Progenitor cell of endocrine pancreas (in vitro differentiated cells): Measurements from ENCODE around the gene TRPM2. TPM values are rescaled to one million over a fixed set of nuclear protein-coding genes. Genes with fewer than 3 reads are reported as not detected.

Experiments used
- DNase-seq: peaks from one replicate; pipeline ENCODE4 v3.0.0; 2021; ENCODE audit warnings: low spot score; ENCODE audit not compliant: unreplicated experiment
- H3K27ac Mint-ChIP-seq: 2 replicates; pipeline ENCODE4 v1.8.0; 2021; ENCODE audit warnings: mild to moderate bottlenecking, moderate library complexity, mixed read lengths
- H3K27me3 Mint-ChIP-seq: 2 replicates; pipeline ENCODE4 v1.8.0; 2021; ENCODE audit warnings: mixed read lengths
- H3K36me3 Mint-ChIP-seq: 2 replicates; pipeline ENCODE4 v1.8.0; 2022; ENCODE audit warnings: mixed read lengths; ENCODE audit not compliant: insufficient read depth
- H3K4me1 Mint-ChIP-seq: 2 replicates; pipeline ENCODE4 v1.8.0; 2021; ENCODE audit warnings: low read depth, mixed read lengths
- H3K4me3 Mint-ChIP-seq: 2 replicates; pipeline ENCODE4 v1.8.0; 2021; ENCODE audit warnings: low read depth, mild to moderate bottlenecking, moderate library complexity, mixed read lengths
- H3K9me3 Mint-ChIP-seq: 2 replicates; pipeline ENCODE4 v1.8.0; 2021; ENCODE audit warnings: low read depth, mixed read lengths
- total RNA-seq: library from RNA; stranded (reverse); gene quantifications from 2 replicates; pipeline ENCODE4 v1.2.1, GENCODE V29; 2021
- TF ChIP-seq, protein P1 (sequence below): fragments of 200-600 bp; sonication (generic); IDR thresholded peaks from one replicate; pipeline ENCODE4 v1.5.0; 2021; ENCODE audit warnings: antibody characterized with exemption, mild to moderate bottlenecking; ENCODE audit not compliant: unreplicated experiment

Gene TRPM2
- total RNA-seq, 1 donor from 2014 or later: 0.17 TPM

DNA sequence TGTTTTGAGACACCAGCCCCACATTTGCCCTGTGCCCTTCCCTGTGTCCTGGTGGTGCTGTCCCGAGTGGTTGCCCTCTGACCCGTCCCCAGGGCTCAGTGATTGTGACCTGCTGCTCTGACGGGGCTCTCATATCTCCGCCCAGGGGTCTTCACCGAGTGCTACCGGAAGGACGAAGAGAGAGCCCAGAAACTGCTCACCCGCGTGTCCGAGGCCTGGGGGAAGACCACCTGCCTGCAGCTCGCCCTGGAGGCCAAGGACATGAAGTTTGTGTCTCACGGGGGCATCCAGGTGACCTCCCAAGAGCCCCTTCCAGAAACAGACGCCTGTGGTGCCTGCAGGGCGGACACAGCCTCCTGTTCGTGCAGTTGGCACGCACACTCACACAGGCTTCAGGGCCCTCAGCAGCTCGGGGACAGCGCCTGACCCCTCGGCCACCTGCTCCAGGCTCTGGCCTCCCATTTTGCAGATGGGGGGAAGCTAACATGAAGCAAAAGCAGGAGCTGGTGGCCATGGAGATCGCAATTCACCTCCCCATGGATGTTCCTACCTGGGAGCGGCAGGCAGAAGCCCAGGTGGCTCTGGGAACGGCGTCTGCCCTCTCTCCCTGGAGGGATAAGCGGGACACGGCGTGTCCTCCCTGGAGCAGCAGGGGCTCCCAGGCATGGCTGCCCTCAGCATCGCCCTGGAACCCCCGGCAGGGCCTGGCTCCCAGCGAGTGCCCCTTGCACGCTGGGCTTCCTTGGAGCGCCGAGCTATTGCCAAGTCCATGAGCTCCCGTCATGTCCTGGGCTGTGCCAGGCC is 45.9 kb downstream of the TRPM2 start:
- Mint-ChIP-seq H3K9me3 (no peaks in the 10 kb centered on the region), H3K4me3 (no peak overlapping the region), H3K27me3 (peaks cover 3% of the 10 kb centered on the region), H3K27ac (no peak overlapping the region), H3K4me1 (no peaks in the 10 kb centered on the region), H3K36me3 (no peaks in the 10 kb centered on the region)
- TF ChIP-seq, protein P1, sequence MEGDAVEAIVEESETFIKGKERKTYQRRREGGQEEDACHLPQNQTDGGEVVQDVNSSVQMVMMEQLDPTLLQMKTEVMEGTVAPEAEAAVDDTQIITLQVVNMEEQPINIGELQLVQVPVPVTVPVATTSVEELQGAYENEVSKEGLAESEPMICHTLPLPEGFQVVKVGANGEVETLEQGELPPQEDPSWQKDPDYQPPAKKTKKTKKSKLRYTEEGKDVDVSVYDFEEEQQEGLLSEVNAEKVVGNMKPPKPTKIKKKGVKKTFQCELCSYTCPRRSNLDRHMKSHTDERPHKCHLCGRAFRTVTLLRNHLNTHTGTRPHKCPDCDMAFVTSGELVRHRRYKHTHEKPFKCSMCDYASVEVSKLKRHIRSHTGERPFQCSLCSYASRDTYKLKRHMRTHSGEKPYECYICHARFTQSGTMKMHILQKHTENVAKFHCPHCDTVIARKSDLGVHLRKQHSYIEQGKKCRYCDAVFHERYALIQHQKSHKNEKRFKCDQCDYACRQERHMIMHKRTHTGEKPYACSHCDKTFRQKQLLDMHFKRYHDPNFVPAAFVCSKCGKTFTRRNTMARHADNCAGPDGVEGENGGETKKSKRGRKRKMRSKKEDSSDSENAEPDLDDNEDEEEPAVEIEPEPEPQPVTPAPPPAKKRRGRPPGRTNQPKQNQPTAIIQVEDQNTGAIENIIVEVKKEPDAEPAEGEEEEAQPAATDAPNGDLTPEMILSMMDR: no peak
- DNase-seq: no peak

DNA sequence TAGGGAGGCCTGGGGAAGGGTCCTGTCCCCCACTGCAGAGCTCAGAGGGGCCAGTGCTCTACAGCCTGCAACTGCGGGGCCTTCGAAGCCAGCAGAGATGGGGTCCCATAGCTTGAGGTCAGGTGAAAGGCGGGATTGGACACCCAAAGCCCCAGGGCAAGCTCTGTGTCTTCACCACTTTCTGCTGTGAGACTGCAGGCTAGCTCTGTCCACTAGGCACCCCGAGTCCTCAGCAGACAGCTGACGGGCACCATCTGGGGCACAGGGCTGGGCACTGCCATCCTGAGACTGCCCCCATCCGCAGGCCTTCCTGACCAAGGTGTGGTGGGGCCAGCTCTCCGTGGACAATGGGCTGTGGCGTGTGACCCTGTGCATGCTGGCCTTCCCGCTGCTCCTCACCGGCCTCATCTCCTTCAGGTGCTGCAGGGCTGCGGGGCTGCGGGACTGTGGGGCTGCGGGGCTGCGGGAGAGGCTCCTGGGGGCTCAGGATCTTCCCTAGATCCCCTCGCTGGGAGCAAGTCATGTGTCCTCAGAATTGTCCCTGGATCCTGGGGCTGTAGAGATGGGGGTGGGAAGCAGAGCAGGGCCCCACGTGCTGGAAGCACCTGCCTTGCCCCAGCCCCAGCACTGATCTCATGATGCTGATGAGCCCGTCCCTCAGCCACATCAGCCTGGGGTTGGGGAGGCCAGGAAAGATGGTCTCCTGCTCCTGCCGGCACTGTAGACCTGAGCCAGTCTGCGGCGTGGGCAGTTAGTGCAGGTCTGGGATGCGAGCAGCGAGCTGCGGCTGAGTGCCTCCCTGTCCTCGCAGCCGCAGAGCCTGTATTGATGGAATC is 46.8 kb downstream of the TRPM2 start:
- no peak overlapping the region for H3K27ac Mint-ChIP-seq
- no peaks in the 10 kb centered on the region for H3K36me3 Mint-ChIP-seq
- H3K27me3 Mint-ChIP-seq: peaks cover 3% of the 10 kb centered on the region
- H3K4me1 Mint-ChIP-seq: no peaks in the 10 kb centered on the region
- no peak for DNase-seq
- no peaks in the 10 kb centered on the region for H3K9me3 Mint-ChIP-seq
- TF ChIP-seq, protein P1: no peak
- no peak overlapping the region for H3K4me3 Mint-ChIP-seq

DNA sequence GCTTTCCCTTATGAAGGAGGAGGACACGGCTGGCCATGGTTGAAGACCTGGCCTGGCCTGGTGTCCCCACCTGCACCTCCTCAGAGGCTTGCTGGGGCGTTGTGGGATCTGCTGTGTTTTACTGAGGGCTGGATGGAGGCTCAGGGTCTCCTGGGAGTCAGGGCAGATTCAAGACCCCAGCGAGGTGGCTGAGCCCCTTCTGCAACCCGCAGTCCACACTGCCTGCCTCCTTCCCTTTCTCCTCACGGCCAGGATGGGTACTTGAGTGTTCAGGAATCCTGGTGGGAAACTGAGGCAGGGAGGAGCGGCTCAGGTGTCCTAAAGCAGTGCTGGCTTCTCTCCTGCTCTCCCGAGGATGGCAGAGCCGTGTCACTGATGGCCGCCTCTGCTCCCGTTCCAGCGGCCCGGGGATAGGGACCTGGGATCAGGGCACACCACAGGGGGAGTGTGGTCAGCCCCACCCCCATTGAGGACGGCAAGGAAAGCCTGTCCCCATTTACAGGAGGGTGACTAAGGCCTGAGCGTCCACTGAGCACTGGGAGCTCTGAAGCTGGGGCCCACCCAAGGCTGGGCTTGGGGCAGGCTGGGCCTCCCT is 47.5 kb downstream of the TRPM2 start:
- H3K27me3 Mint-ChIP-seq: peaks cover 3% of the 10 kb centered on the region
- H3K4me1 Mint-ChIP-seq: no peaks in the 10 kb centered on the region
- H3K9me3 Mint-ChIP-seq: no peaks in the 10 kb centered on the region
- H3K27ac Mint-ChIP-seq: no peak overlapping the region
- H3K36me3 Mint-ChIP-seq: no peaks in the 10 kb centered on the region
- no peak overlapping the region for H3K4me3 Mint-ChIP-seq
- TF ChIP-seq, protein P1: no peak
- no peak for DNase-seq

DNA sequence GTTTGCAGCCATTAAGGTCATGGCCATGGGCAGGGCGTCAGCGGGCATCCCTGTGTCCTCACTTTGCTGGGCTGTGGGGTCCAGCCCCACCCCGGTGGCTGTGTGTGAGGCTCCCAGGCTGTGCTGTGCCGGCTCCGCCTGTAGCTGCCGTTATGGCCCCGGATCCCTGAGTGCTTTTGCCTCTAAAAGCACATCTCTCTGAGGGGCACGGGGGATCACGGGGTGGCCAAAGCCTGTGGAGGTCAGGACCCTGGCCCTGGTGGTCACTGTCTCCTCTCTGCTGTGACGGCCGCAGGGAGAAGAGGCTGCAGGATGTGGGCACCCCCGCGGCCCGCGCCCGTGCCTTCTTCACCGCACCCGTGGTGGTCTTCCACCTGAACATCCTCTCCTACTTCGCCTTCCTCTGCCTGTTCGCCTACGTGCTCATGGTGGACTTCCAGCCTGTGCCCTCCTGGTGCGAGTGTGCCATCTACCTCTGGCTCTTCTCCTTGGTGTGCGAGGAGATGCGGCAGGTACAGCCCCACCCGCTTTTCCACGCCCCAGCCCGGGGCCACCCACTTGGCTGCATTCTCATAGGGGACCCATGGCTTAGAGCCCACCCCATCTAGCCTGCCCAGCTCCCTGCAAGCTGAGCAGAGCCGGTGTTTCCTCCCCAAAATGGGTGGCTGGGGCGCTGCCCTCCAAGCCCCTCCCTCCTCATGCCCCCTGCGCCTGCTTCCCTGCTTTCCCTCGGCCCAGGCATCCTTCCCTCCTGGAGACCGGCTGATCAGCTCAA is 48.2 kb downstream of the TRPM2 start:
- no peaks in the 10 kb centered on the region for H3K9me3 Mint-ChIP-seq
- no peak for DNase-seq
- peaks cover 3% of the 10 kb centered on the region for H3K27me3 Mint-ChIP-seq
- TF ChIP-seq, protein P1: no peak
- H3K27ac Mint-ChIP-seq: no peak overlapping the region
- H3K4me1 Mint-ChIP-seq: no peaks in the 10 kb centered on the region
- H3K36me3 Mint-ChIP-seq: no peaks in the 10 kb centered on the region
- no peak overlapping the region for H3K4me3 Mint-ChIP-seq
